HepG2 (cell line): ENCODE measurements around the gene SYCP2. TPM values are rescaled to one million over a fixed set of nuclear protein-coding genes. Genes with fewer than 3 reads are reported as not detected.
A peak's percentile ranks its signal among the peaks of the same experiment; 100 is the strongest.

Experiments used
- AGO1 ChIP-seq: fragments of 200-400 bp; formaldehyde crosslinking; IDR thresholded peaks from 2 replicates; pipeline ENCODE4 v1.6.1; 2017; ENCODE audit warnings: mild to moderate bottlenecking, low read depth, low read length, moderate library complexity; ENCODE audit not compliant: poor library complexity, severe bottlenecking
- ETV5 ChIP-seq: IDR thresholded peaks from 2 replicates; pipeline ENCODE4 v1.6.1; 2018; ENCODE audit warnings: missing biosample characterization, missing genetic modification reagents, inconsistent platforms, borderline replicate concordance
- FOXA1 ChIP-seq, 2 experiments: fragments of 450-650 bp in 1 of 2; sonication (generic) in 1 of 2; formaldehyde crosslinking in 1 of 2; IDR thresholded peaks; 2 replicates each; pipeline versions ENCODE4 v1.4.0 to v1.6.1; 2016 to 2020; ENCODE audit warnings: missing genetic modification reagents in 1 of 2
- GMEB1 ChIP-seq: sonication (generic); formaldehyde crosslinking; IDR thresholded peaks from 2 replicates; pipeline ENCODE4 v1.5.1; 2020; ENCODE audit warnings: missing genetic modification reagents, mild to moderate bottlenecking, borderline replicate concordance
- HES4 ChIP-seq: sonication (generic); formaldehyde crosslinking; IDR thresholded peaks from 2 replicates; pipeline ENCODE4 v1.9.0; 2021; ENCODE audit warnings: mild to moderate bottlenecking, missing genetic modification reagents, borderline replicate concordance
- KMT2A ChIP-seq: sonication (generic); formaldehyde crosslinking; IDR thresholded peaks from 2 replicates; pipeline ENCODE4 v1.4.0; 2020; ENCODE audit warnings: missing genetic modification reagents
- MNT ChIP-seq: fragments of 450-650 bp; IDR thresholded peaks from 2 replicates; pipeline ENCODE4 v1.6.1; 2016
- MYC ChIP-seq: sonication (generic); formaldehyde crosslinking; IDR thresholded peaks from 2 replicates; pipeline ENCODE4 v1.9.0; 2021; ENCODE audit warnings: missing genetic modification reagents, borderline replicate concordance
- NFATC3 ChIP-seq: sonication (generic); formaldehyde crosslinking; IDR thresholded peaks from 2 replicates; pipeline ENCODE4 v1.5.1; 2020; ENCODE audit warnings: mild to moderate bottlenecking, missing genetic modification reagents
- PAX8 ChIP-seq: sonication (generic); formaldehyde crosslinking; IDR thresholded peaks from 2 replicates; pipeline ENCODE4 v1.8.0; 2022; ENCODE audit warnings: mild to moderate bottlenecking, missing genetic modification reagents, borderline replicate concordance
- PHF8 ChIP-seq: sonication (generic); formaldehyde crosslinking; IDR thresholded peaks from 2 replicates; pipeline ENCODE4 v1.5.0; 2020; ENCODE audit warnings: missing genetic modification reagents
- PITX1 ChIP-seq: sonication (generic); formaldehyde crosslinking; IDR thresholded peaks from 2 replicates; pipeline ENCODE4 v1.5.1; 2020; ENCODE audit warnings: mild to moderate bottlenecking, missing genetic modification reagents
- PRPF4 ChIP-seq: fragments of 200-400 bp; formaldehyde crosslinking; IDR thresholded peaks from 2 replicates; pipeline ENCODE4 v1.6.1; 2016; ENCODE audit warnings: low read length, low read depth; ENCODE audit not compliant: poor library complexity, severe bottlenecking
- RBM39 ChIP-seq: fragments of 200-400 bp; formaldehyde crosslinking; IDR thresholded peaks from one replicate; pipeline ENCODE4 v1.6.1; 2018; ENCODE audit warnings: antibody characterized with exemption, mild to moderate bottlenecking, low read depth, low read length; ENCODE audit not compliant: poor library complexity, severe bottlenecking
- SCMH1 ChIP-seq: sonication (generic); formaldehyde crosslinking; IDR thresholded peaks from 2 replicates; pipeline ENCODE4 v1.9.0; 2021; ENCODE audit warnings: missing genetic modification reagents, mild to moderate bottlenecking, borderline replicate concordance
- SMYD3 ChIP-seq: sonication (generic); formaldehyde crosslinking; IDR thresholded peaks from 2 replicates; pipeline ENCODE4 v1.8.1; 2023; ENCODE audit warnings: mild to moderate bottlenecking, missing genetic modification reagents
- SRSF9 ChIP-seq: fragments of 200-400 bp; formaldehyde crosslinking; IDR thresholded peaks from 2 replicates; pipeline ENCODE4 v1.6.1; 2018; ENCODE audit warnings: borderline replicate concordance, mild to moderate bottlenecking, low read depth, low read length; ENCODE audit not compliant: insufficient read depth, poor library complexity, severe bottlenecking
- STAG1 ChIP-seq: sonication (generic); formaldehyde crosslinking; IDR thresholded peaks from 2 replicates; pipeline ENCODE4 v1.4.0; 2020; ENCODE audit warnings: missing genetic modification reagents
- TAF1 ChIP-seq: sonication (generic); formaldehyde crosslinking; IDR thresholded peaks from 2 replicates; pipeline ENCODE4 v1.4.0; 2020; ENCODE audit warnings: missing genetic modification reagents
- ZFP91 ChIP-seq: sonication (generic); formaldehyde crosslinking; IDR thresholded peaks from 2 replicates; pipeline ENCODE4 v1.9.0; 2022; ENCODE audit warnings: missing genetic modification reagents, mild to moderate bottlenecking, borderline replicate concordance
- ZNF124 ChIP-seq: sonication (generic); formaldehyde crosslinking; IDR thresholded peaks from 2 replicates; pipeline ENCODE4 v1.4.0; 2020; ENCODE audit warnings: missing genetic modification reagents
- ZNF296 ChIP-seq: sonication (generic); formaldehyde crosslinking; conservative IDR thresholded peaks from 2 replicates; pipeline ENCODE4 v1.5.0; 2020; ENCODE audit warnings: mild to moderate bottlenecking, missing genetic modification reagents
- ZNF839 ChIP-seq: sonication (generic); formaldehyde crosslinking; IDR thresholded peaks from 2 replicates; pipeline ENCODE4 v1.4.0; 2020; ENCODE audit warnings: missing genetic modification reagents, mild to moderate bottlenecking, borderline replicate concordance
- ZNF891 ChIP-seq: sonication (generic); formaldehyde crosslinking; IDR thresholded peaks from 2 replicates; pipeline ENCODE4 v1.5.0; 2020; ENCODE audit warnings: mild to moderate bottlenecking, missing genetic modification reagents
- polyA plus RNA-seq, 8 experiments: library from polyadenylated mRNA; depleted of rRNA in 3 of 8; stranded (reverse) in 7 of 8; unstranded in 1 of 8; fragments of >200 nt; fragmentation: Illumina TruSeq in 4 of 8; extraction: Trizol in 4 of 8; gene quantifications; 2 replicates each; pipeline versions ENCODE4 v1.2.1 to v1.2.3, GENCODE V29; 2011 to 2016; ENCODE audit warnings: low read depth in 4 of 8, missing spikeins in 1 of 8, mixed read lengths in 1 of 8; ENCODE audit not compliant: insufficient read depth in 1 of 8
- total RNA-seq, 5 experiments: library from RNA; depleted of rRNA; stranded (reverse); fragments of >200 nt; fragmentation: Illumina TruSeq; extraction: Trizol; gene quantifications; 2 replicates each; pipeline ENCODE4 v1.2.3, GENCODE V29; 2016; ENCODE audit warnings: low read depth in 1 of 5

SYCP2 gene
- total and polyA plus RNA-seq, 2 of the 13 experiments (the other 11 are each of a cell fraction or from before 2014, with no cell fraction given): 0.07 to 0.24 TPM

GRCh38 chr20:59940129-59940955 lies 6.9 kb upstream of the SYCP2 start, which contains the start of the genes FAM217B and PPP1R3D (continued):
- TF ChIP-seq ETV5 (no peak; the same call in 1 of the 2 replicates), ZNF124 (peak; percentile 11; the same call in 1 of the 2 replicates), PRPF4 (no peak), SRSF9 (no peak), ZNF296 (peak; percentile 89), ZFP91 (peak; percentile 92), PAX8 (peak; percentile 96; the same call in 1 of the 2 replicates), SCMH1 (CRISPR knock-in tag) (no peak), PHF8 (CRISPR knock-in tag) (peak; percentile 94), FOXA1 (IDR thresholded peaks at IDR 0.05) (no peak), FOXA1 (CRISPR knock-in tag; IDR thresholded peaks at IDR 0.05) (peak; percentile 55; the same call in 1 of the 2 replicates), KMT2A (peak; percentile 92), STAG1 (no peak), SMYD3 (CRISPR knock-in tag) (peak; percentile 95), MNT (peak; percentile 23; the same call in 1 of the 2 replicates), HES4 (peak; percentile 88; the same call in 1 of the 2 replicates), PITX1 (peak; percentile 82; the same call in 1 of the 2 replicates), ZNF891 (CRISPR knock-in tag) (peak; percentile 70; the same call in 1 of the 2 replicates), ZNF839 (CRISPR knock-in tag) (no peak; the same call in 1 of the 2 replicates), MYC (CRISPR knock-in tag) (peak; percentile 85), RBM39 (peak; percentile 33), GMEB1 (CRISPR knock-in tag) (peak; percentile 84), NFATC3 (CRISPR knock-in tag) (0 out of 2 replicates have a peak, but pooled peaks have one; percentile 53), TAF1 (CRISPR knock-in tag) (peak; percentile 90), AGO1 (peak; percentile 72)
